SK-N-SH treated with all-trans-retinoic acid at 6 μM for 48 hours (cell line): Measurements from ENCODE around the gene COL25A1.
"Not testable (repeated sequence)": the region's sequence is repeated elsewhere in the genome, so short reads cannot be mapped to it uniquely, and the experiment has no call there.

Source experiments
- ATAC-seq: fragments of 200-7000 bp; cut with Tn5 transposase; 3 replicates; pipeline ENCODE4 v1.9.1; 2020; ENCODE audit warnings: mild to moderate bottlenecking, moderate library complexity
- ARNTL ChIP-seq: fragments of 450-650 bp; formaldehyde crosslinking; IDR thresholded peaks from 2 replicates; pipeline ENCODE4 v1.5.0; 2020; ENCODE audit warnings: low read depth, mild to moderate bottlenecking, moderate library complexity, borderline replicate concordance
- BACH2 ChIP-seq: fragments of 250-450 bp; sonication (Bioruptor Pico); IDR thresholded peaks from 2 replicates; pipeline ENCODE4 v1.9.0; 2021; ENCODE audit warnings: mild to moderate bottlenecking, borderline replicate concordance
- ESRRG ChIP-seq: fragments of 250-450 bp; sonication (Bioruptor Pico); IDR thresholded peaks from 2 replicates; pipeline ENCODE4 v1.6.1; 2021; ENCODE audit warnings: mild to moderate bottlenecking
- ISL1 ChIP-seq: fragments of 250-450 bp; sonication (Bioruptor Pico); IDR thresholded peaks from 2 replicates; pipeline ENCODE4 v2.1.2; 2022; ENCODE audit warnings: mild to moderate bottlenecking, moderate library complexity
- OSR1 ChIP-seq: fragments of 250-450 bp; sonication (Bioruptor Pico); IDR thresholded peaks from 2 replicates; pipeline ENCODE4 v1.8.0; 2022; ENCODE audit warnings: moderate library complexity, mild to moderate bottlenecking, inconsistent platforms
- PPARA ChIP-seq: fragments of 250-450 bp; sonication (Bioruptor Pico); IDR thresholded peaks from 2 replicates; pipeline ENCODE4 v1.5.0; 2020; ENCODE audit warnings: mild to moderate bottlenecking, borderline replicate concordance
- RARB ChIP-seq: fragments of 250-450 bp; sonication (Bioruptor Pico); IDR thresholded peaks from 2 replicates; pipeline ENCODE4 v1.8.0; 2021; ENCODE audit warnings: mild to moderate bottlenecking, moderate library complexity
- TCF4 ChIP-seq: fragments of 250-450 bp; sonication (Bioruptor Pico); IDR thresholded peaks from 2 replicates; pipeline ENCODE4 v1.8.0; 2021; ENCODE audit warnings: mild to moderate bottlenecking, moderate library complexity, borderline replicate concordance
- TOX ChIP-seq: fragments of 250-450 bp; sonication (Bioruptor Pico); IDR thresholded peaks from 2 replicates; pipeline ENCODE4 v1.8.0; 2021; ENCODE audit warnings: mild to moderate bottlenecking, moderate library complexity, borderline replicate concordance
- ZC3H10 ChIP-seq: fragments of 250-450 bp; sonication (Bioruptor Pico); IDR thresholded peaks from 2 replicates; pipeline ENCODE4 v1.5.1; 2021; ENCODE audit warnings: mild to moderate bottlenecking, moderate library complexity
- ZFP3 ChIP-seq: fragments of 250-450 bp; sonication (Bioruptor Pico); IDR thresholded peaks from 2 replicates; pipeline ENCODE4 v1.5.0; 2020; ENCODE audit warnings: mild to moderate bottlenecking, moderate library complexity
- ZFP30 ChIP-seq: fragments of 450-650 bp; formaldehyde crosslinking; IDR thresholded peaks from 2 replicates; pipeline ENCODE4 v1.5.0; 2022; ENCODE audit warnings: mild to moderate bottlenecking, moderate library complexity
- ZNF565 ChIP-seq: fragments of 450-650 bp; formaldehyde crosslinking; conservative IDR thresholded peaks from 2 replicates; pipeline ENCODE4 v1.5.0; 2020; ENCODE audit warnings: low read depth, mild to moderate bottlenecking, moderate library complexity
- ZNF8 ChIP-seq: fragments of 450-650 bp; formaldehyde crosslinking; IDR thresholded peaks from 2 replicates; pipeline ENCODE4 v1.5.0; 2020; ENCODE audit warnings: mild to moderate bottlenecking, moderate library complexity
- TF ChIP-seq, protein P1 (sequence below): fragments of 250-450 bp; sonication (Bioruptor Pico); IDR thresholded peaks from 2 replicates; pipeline ENCODE4 v1.8.0; 2021; ENCODE audit warnings: low read depth, mild to moderate bottlenecking, moderate library complexity, borderline replicate concordance
- TF ChIP-seq, protein P2 (sequence below): fragments of 250-450 bp; sonication (Bioruptor Pico); IDR thresholded peaks from 2 replicates; pipeline ENCODE4 v1.5.0; 2020; ENCODE audit warnings: mild to moderate bottlenecking, moderate library complexity
- TF ChIP-seq, protein P3 (sequence below): fragments of 250-450 bp; sonication (Bioruptor Pico); IDR thresholded peaks from 2 replicates; pipeline ENCODE4 v1.8.0; 2020; ENCODE audit warnings: mild to moderate bottlenecking, moderate library complexity, borderline replicate concordance
- TF ChIP-seq, protein P4 (sequence below): fragments of 250-450 bp; sonication (Bioruptor Pico); IDR thresholded peaks from 2 replicates; pipeline ENCODE4 v1.5.1; 2020; ENCODE audit warnings: low read depth, mild to moderate bottlenecking, moderate library complexity

COL25A1 gene

DNA sequence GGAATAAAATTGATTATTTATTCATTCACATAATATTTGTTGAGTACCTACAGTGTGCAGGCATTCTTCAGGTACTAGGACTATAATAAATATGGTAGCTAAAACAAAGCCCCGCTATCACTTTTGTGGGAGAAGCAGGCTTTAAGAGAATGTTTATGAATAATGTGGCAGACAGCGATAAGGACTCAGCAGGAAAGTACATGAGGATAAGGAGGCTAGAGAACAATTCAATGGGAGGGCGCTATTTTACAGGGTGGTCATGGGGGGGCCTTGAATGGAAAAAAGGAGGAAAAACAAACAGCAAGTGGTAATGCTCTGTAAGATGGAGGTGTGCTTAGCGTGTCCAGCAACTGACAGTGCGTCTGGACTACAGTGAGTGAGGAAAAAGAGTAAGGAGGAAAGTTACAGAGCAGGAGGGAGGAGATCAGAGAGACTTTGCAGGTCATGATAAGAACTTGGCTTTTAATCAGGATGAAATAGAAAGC, 275.4 kb downstream of the COL25A1 start:
- TF ChIP-seq, protein P1, sequence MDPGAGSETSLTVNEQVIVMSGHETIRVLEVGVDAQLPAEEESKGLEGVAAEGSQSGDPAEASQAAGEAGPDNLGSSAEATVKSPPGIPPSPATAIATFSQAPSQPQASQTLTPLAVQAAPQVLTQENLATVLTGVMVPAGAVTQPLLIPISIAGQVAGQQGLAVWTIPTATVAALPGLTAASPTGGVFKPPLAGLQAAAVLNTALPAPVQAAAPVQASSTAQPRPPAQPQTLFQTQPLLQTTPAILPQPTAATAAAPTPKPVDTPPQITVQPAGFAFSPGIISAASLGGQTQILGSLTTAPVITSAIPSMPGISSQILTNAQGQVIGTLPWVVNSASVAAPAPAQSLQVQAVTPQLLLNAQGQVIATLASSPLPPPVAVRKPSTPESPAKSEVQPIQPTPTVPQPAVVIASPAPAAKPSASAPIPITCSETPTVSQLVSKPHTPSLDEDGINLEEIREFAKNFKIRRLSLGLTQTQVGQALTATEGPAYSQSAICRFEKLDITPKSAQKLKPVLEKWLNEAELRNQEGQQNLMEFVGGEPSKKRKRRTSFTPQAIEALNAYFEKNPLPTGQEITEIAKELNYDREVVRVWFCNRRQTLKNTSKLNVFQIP, result no peak
- no peak for TF ChIP-seq ARNTL (CRISPR knock-in tag)
- ATAC-seq, result no peak

DNA sequence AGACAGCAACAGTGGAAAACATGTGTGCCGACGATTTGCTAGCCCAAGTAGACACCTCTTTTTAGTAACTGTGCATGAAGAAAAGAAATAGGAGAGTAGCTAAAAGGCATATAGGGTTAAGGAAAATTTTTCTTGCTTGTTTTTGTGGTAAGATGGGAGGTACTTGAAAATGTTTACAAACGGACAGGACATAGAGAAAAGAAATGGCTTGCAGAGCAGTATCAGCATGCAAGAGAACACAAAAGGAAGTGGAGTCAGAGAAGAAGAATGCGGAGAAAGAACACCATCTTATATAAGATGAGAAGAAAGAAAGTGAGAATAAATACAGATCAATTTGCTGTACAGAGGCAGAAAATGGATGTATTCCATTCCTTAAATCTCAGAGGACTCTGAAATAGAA, 275.9 kb downstream of the COL25A1 start:
- no peak for TF ChIP-seq RARB (CRISPR knock-in tag)
- no peak for TF ChIP-seq TOX (CRISPR knock-in tag)
- TF ChIP-seq OSR1, result no peak
- TF ChIP-seq BACH2 (CRISPR knock-in tag), result no peak
- no peak for TF ChIP-seq ZNF565 (CRISPR knock-in tag)
- TF ChIP-seq TCF4 (CRISPR knock-in tag), result no peak
- TF ChIP-seq, all 23 proteins: peak for 0
- ATAC-seq, result no peak

DNA sequence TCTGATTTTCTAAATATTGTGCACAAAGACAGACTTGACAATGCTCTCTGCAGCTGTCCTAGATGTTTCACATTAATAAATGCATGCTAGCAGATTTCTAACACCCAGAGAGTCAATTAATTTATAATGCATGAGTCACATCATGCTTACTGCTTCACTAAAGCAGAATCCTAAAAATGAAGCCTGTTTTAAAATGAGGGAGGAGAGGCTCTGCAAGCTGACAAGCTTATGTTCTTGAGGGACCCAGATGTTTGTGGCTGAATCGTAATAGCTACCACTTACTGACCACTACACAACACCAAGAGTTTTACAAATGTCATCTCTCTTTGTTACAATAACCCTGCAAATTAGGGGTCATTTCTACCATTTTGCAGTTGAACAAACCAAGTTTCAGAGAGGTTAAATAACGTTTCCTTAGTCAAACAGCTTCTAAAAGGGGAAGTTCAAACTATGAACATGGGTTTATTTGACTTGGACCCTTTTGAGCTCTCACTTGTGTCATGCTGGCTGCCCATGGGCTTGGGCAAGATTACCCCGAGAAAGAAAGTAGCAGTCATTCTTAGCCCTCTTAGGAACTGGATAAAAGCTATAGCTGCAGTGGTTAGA, 276.9 kb downstream of the COL25A1 start:
- ATAC-seq, result no peak
- TF ChIP-seq PPARA (no peak), ISL1 (CRISPR knock-in tag) (no peak), ARNTL (CRISPR knock-in tag) (no peak), ZFP3 (CRISPR knock-in tag) (no peak), ESRRG (CRISPR knock-in tag) (no peak), ZNF8 (no peak), ZNF565 (CRISPR knock-in tag) (no peak)
- TF ChIP-seq, protein P2, sequence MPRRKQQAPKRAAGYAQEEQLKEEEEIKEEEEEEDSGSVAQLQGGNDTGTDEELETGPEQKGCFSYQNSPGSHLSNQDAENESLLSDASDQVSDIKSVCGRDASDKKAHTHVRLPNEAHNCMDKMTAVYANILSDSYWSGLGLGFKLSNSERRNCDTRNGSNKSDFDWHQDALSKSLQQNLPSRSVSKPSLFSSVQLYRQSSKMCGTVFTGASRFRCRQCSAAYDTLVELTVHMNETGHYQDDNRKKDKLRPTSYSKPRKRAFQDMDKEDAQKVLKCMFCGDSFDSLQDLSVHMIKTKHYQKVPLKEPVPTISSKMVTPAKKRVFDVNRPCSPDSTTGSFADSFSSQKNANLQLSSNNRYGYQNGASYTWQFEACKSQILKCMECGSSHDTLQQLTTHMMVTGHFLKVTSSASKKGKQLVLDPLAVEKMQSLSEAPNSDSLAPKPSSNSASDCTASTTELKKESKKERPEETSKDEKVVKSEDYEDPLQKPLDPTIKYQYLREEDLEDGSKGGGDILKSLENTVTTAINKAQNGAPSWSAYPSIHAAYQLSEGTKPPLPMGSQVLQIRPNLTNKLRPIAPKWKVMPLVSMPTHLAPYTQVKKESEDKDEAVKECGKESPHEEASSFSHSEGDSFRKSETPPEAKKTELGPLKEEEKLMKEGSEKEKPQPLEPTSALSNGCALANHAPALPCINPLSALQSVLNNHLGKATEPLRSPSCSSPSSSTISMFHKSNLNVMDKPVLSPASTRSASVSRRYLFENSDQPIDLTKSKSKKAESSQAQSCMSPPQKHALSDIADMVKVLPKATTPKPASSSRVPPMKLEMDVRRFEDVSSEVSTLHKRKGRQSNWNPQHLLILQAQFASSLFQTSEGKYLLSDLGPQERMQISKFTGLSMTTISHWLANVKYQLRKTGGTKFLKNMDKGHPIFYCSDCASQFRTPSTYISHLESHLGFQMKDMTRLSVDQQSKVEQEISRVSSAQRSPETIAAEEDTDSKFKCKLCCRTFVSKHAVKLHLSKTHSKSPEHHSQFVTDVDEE (CRISPR knock-in tag), result no peak

DNA sequence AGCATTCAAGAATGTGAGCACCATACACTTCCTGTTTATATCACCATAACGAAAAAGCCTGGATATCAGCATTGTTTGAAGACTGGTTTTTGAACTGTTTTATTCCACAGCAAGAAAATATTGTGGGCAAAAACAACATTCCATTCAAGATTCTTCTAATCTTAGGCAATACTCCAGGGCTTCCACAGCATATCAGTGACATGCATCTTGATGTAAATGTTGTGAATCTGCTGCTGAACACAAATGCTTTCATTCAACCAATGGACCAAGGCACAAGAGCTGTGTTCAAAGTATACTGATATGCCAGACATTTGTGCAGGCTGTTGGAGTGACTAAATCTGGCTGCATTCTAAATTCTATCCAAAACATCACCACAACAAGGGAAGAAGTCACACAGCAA, 279.5 kb downstream of the COL25A1 start:
- no peak for ATAC-seq
- TF ChIP-seq TOX (CRISPR knock-in tag) (no peak), BACH2 (CRISPR knock-in tag) (no peak), OSR1 (no peak)
- TF ChIP-seq, protein P3, sequence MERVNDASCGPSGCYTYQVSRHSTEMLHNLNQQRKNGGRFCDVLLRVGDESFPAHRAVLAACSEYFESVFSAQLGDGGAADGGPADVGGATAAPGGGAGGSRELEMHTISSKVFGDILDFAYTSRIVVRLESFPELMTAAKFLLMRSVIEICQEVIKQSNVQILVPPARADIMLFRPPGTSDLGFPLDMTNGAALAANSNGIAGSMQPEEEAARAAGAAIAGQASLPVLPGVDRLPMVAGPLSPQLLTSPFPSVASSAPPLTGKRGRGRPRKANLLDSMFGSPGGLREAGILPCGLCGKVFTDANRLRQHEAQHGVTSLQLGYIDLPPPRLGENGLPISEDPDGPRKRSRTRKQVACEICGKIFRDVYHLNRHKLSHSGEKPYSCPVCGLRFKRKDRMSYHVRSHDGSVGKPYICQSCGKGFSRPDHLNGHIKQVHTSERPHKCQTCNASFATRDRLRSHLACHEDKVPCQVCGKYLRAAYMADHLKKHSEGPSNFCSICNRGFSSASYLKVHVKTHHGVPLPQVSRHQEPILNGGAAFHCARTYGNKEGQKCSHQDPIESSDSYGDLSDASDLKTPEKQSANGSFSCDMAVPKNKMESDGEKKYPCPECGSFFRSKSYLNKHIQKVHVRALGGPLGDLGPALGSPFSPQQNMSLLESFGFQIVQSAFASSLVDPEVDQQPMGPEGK (CRISPR knock-in tag), result no peak

DNA sequence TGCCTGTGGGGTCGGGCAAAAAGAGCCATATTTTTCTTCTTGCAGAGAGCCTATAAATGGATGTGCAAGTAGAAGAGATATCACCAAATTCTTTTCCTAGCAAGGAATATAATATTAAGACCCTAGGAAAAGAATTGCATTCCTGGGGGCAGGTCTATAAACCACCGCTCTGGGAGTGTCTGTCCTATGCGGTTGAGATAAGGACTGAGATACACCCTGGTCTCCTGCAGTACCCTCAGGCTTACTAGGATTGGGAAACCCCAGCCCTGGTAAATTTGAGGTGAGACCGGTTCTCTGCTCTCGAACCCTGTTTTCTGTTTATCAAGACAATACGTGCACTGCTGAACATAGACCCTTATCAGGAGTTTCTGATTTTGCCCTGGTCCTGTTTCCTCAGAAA, 280.8 kb downstream of the COL25A1 start:
- not testable (repeated sequence) for ATAC-seq

DNA sequence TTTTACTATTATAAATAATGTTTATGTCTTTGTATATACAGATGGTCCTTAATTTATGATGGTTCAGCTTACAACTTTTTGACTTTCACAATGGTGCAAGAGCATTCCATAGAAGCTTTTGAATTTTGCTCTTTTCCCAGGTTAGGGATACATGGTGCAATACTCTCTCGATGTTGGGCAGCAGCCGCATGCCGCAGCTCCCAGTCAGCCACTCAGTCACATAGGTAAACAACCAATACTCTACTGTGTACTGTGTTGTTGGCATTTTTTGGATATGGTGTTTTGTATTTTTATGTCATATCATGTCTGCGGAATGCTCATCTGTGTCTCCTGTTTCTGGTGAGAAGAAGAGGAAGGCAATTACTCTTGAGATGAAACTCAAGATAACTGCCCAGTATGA, 281.6 kb downstream of the COL25A1 start:
- ATAC-seq, result no peak
- TF ChIP-seq ZC3H10 (CRISPR knock-in tag) (no peak), ZNF8 (no peak), TCF4 (CRISPR knock-in tag) (no peak), ZFP30 (CRISPR knock-in tag) (no peak), TOX (CRISPR knock-in tag) (no peak), PPARA (no peak), ZFP3 (CRISPR knock-in tag) (no peak), ARNTL (CRISPR knock-in tag) (no peak)
- TF ChIP-seq, protein P4, sequence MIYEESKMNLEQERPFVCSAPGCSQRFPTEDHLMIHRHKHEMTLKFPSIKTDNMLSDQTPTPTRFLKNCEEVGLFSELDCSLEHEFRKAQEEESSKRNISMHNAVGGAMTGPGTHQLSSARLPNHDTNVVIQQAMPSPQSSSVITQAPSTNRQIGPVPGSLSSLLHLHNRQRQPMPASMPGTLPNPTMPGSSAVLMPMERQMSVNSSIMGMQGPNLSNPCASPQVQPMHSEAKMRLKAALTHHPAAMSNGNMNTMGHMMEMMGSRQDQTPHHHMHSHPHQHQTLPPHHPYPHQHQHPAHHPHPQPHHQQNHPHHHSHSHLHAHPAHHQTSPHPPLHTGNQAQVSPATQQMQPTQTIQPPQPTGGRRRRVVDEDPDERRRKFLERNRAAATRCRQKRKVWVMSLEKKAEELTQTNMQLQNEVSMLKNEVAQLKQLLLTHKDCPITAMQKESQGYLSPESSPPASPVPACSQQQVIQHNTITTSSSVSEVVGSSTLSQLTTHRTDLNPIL (CRISPR knock-in tag), result no peak
- TF ChIP-seq, protein P3 (CRISPR knock-in tag), result no peak
- TF ChIP-seq, protein P1, result no peak
